Bronchial epithelial cell (primary cell): Measurements from ENCODE around the gene NALCN. TPM values are rescaled to one million over a fixed set of nuclear protein-coding genes. Genes with fewer than 3 reads are reported as not detected.

Experiments used
- DNase-seq: peaks from one replicate; pipeline ENCODE4 v3.0.0-alpha.2; 2010; ENCODE audit warnings: low read depth
- FAIRE-seq: peaks from 2 replicates; lab custom pipeline; 2011; peaks lifted over from hg19 to GRCh38; lab: Jason Lieb, UNC
- H3K27me3 ChIP-seq: 2 replicates; pipeline ENCODE4 v1.5.1; 2011; ENCODE audit warnings: low read length; ENCODE audit not compliant: control insufficient read depth, insufficient read depth
- H3K36me3 ChIP-seq: 2 replicates; pipeline ENCODE4 v1.5.1; 2011; ENCODE audit warnings: low read length; ENCODE audit not compliant: control insufficient read depth, insufficient read depth
- H3K4me3 ChIP-seq: 2 replicates; pipeline ENCODE4 v1.5.1; 2011; ENCODE audit warnings: mild to moderate bottlenecking, low read depth, low read length, control low read depth
- total RNA-seq: library from RNA; depleted of rRNA; stranded (reverse); fragments of >200 nt; gene quantifications from 2 replicates; pipeline ENCODE4 v1.2.1, GENCODE V29; 2014
- TF ChIP-seq, protein P1 (sequence below): IDR thresholded peaks from 2 replicates; pipeline ENCODE4 v1.5.1; 2011; ENCODE audit warnings: mild to moderate bottlenecking, moderate library complexity, low read length, control low read depth, inconsistent platforms; ENCODE audit not compliant: insufficient read depth, severe bottlenecking

The NALCN gene
- total RNA-seq, 1 donor from 2014 or later, result 0.26 TPM

DNA sequence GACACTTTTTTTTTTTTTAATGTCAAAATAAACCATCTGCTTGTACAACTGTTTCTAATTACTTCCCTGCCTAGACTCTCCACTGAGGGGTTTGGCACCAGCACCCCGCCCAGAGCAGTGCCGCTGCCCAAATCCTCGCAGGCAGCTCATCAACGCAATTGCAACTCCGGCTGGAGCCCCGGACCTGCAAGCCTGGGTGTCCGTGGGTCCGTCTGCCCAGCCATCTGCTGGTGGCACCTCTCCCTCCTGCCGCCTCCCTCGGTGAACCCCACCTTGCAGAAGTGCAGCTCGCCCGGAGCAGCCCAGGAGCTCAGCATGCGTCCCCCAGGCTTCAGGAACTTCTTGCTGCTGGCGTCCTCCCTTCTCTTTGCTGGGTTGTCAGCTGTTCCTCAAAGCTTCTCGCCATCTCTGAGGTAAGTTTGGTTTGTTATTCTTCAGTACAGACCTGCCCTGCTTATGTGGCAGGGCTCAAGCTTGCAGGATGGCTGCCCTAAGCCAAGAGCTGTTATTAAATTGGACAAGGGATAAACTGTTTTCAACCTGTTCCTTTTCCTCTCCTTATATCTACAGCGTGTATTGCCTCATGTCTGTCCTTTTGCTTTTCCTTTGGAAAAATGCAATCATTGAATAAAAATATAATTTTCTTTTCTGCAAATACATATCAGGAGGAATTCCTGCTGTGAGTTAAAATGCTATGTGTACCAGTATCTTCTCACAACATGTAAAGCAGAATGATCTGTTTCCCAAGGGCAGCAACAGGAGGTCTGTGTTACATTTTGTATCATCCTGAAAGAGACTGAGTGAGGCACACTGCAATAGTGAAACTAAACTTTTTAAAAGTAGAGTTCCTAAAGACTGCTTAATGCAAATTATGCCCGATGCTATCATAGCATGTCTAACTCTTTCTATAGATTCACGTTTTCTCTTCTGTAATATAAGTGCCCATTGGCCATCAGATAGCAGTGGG, 36.5 kb upstream of the NALCN start, which contains the start of gene ITGBL1:
ITGBL1 (plus strand) TSS at position 157 of the 967 bp plus-strand sequence; CDS start at position 316, 159 bp downstream.
- H3K4me3 ChIP-seq, result peak within 1 kb of the TSS; percentile 34
- FAIRE-seq (no peak), DNase-seq (no peak)
- no peaks in the 10 kb centered on the region for H3K27me3 ChIP-seq
- TF ChIP-seq, protein P1, sequence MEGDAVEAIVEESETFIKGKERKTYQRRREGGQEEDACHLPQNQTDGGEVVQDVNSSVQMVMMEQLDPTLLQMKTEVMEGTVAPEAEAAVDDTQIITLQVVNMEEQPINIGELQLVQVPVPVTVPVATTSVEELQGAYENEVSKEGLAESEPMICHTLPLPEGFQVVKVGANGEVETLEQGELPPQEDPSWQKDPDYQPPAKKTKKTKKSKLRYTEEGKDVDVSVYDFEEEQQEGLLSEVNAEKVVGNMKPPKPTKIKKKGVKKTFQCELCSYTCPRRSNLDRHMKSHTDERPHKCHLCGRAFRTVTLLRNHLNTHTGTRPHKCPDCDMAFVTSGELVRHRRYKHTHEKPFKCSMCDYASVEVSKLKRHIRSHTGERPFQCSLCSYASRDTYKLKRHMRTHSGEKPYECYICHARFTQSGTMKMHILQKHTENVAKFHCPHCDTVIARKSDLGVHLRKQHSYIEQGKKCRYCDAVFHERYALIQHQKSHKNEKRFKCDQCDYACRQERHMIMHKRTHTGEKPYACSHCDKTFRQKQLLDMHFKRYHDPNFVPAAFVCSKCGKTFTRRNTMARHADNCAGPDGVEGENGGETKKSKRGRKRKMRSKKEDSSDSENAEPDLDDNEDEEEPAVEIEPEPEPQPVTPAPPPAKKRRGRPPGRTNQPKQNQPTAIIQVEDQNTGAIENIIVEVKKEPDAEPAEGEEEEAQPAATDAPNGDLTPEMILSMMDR, result no peak
- H3K36me3 ChIP-seq, result no peaks in the 10 kb centered on the region

DNA sequence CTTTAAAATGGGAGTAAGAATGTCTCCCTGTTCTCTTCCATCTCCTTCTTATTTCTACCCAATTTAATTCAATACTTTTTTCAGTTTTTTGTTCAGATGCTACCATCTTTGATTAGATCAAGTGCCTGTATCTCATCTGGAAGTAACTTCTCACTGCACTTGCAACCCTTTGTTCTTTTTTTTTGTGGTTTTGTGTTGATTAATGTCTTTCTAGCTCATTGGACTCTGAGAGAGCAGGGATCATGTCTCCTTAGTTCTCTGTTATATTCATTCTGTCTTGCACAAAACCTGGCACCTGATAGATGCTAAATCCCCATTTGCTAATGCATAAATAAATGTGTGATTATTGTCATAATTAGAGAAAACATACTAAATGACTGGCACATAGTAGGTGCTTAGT, 35.3 kb upstream of the NALCN start:
- TF ChIP-seq, protein P1, result no peak
- DNase-seq, result no peak
- no peaks in the 10 kb centered on the region for H3K36me3 ChIP-seq
- FAIRE-seq, result no peak
- no peaks in the 10 kb centered on the region for H3K27me3 ChIP-seq
- H3K4me3 ChIP-seq, result no peak overlapping the region

DNA sequence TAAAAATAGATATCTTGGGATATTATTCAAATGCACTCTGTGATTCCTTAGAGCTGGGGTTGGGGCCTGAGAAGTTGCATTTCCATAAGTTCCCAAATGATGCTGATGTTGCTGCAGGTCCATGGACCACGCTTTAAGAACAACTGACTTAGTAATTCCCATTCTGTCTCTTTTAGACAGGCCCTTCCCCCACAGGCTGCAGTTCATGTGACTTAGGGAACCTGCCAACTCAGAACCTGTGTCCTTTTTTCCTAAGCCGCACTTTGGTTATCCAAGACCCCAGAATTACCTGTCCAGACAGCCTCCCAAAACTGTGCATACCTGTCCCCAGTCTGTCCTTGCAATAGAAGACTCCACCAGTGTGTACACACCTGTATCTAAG, 34.4 kb upstream of the NALCN start:
- Histone ChIP-seq H3K27me3 (no peaks in the 10 kb centered on the region), H3K4me3 (no peak overlapping the region), H3K36me3 (no peaks in the 10 kb centered on the region)
- TF ChIP-seq, protein P1, result no peak
- no peak for DNase-seq
- FAIRE-seq, result no peak

DNA sequence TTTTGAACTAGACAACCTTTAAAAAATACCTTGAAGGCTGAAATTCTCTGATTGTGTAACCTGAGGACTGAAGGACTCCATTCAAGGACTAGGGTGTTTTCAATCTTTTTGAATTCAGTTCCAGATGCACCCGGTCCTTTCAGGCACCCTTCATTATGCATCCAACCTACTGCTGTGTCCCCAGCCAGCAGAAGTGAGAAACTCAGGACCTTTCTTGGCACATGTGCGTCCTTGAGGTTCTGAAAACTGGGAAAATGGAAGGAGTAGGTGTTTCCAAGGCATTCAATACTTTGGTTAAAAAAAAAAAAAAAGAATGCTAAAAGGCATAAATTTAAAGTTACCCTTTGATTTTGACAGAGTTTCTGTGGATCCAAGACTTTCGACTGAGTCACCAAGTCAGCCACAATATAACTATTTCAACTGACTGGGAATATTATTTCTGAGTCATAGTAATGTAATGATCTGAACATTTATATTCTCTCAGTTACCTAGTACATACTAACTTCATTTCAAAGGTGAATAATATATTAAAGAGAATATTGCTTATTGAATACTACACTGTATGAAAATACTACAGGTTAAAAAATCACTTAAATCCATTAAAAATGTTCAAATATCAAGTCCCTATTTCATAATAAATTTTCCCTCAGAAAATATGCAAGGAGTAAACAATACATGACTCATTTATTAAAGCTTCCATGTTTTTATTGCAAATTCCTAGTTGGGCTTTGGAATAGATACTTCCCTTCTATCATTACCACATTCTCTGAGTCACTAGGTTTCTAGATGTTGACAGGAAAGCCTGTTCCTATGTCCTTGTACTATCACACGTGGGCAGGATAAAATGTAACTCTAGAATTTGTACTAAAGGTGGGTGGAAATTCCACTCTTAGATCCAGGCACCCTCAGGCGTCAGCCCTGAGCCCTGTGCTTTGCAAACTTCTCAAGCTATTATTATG, 33.8 kb upstream of the NALCN start:
- Histone ChIP-seq H3K36me3 (no peaks in the 10 kb centered on the region), H3K27me3 (no peaks in the 10 kb centered on the region), H3K4me3 (no peak overlapping the region)
- TF ChIP-seq, protein P1, result no peak
- FAIRE-seq (no peak), DNase-seq (peak; percentile 98)

DNA sequence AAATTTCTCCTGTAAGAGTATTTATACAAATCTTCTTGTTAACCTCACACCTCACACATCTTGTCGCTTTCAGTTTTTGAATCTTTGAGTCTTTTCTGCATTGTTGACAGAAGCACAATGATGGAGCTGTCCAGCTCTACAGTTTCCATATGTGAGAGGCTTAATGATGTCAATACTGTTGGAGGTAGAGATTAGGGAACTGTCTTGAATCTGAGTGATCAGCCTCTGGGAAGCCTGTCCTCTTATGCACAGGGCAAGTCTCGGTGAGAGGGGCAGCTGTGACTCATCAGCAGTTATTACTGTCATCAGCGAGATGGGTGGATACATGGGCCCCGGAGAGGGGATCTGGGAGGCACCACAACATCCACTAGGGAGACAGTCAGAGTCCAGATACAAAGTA, 31.5 kb upstream of the NALCN start:
- Histone ChIP-seq H3K27me3 (no peaks in the 10 kb centered on the region), H3K4me3 (no peak overlapping the region), H3K36me3 (no peaks in the 10 kb centered on the region)
- TF ChIP-seq, protein P1, result no peak
- DNase-seq, result peak; percentile 3
- no peak for FAIRE-seq
